RWPE2 (cell line): ENCODE results near the gene APOM.

Experiments used
- ATAC-seq: fragments of 200-7000 bp; cut with Tn5 transposase; 3 replicates; pipeline ENCODE4 v1.9.1; 2021; ENCODE audit warnings: low read depth
- DNase-seq: peaks from one replicate; pipeline ENCODE4 v3.0.0-alpha.2; 2020; ENCODE audit warnings: low spot score
- H3K27ac ChIP-seq: fragments of 450-650 bp; 2 replicates; pipeline ENCODE4 v1.5.1; 2017; ENCODE audit warnings: mild to moderate bottlenecking; ENCODE audit not compliant: poor library complexity, severe bottlenecking
- H3K27me3 ChIP-seq: fragments of 250-450 bp; sonication (Bioruptor Pico); 2 replicates; pipeline ENCODE4 v1.5.1; 2021; ENCODE audit warnings: mild to moderate bottlenecking, moderate library complexity; ENCODE audit not compliant: insufficient read depth, poor library complexity, severe bottlenecking
- H3K36me3 ChIP-seq: fragments of 250-450 bp; sonication (Bioruptor Pico); 2 replicates; pipeline ENCODE4 v1.5.1; 2020; ENCODE audit warnings: low read depth, mild to moderate bottlenecking, moderate library complexity
- H3K4me1 ChIP-seq: fragments of 250-450 bp; sonication (Bioruptor Pico); 2 replicates; pipeline ENCODE4 v1.5.1; 2021; ENCODE audit warnings: mild to moderate bottlenecking, moderate library complexity; ENCODE audit not compliant: insufficient read depth, poor library complexity, severe bottlenecking
- H3K4me3 ChIP-seq: fragments of 250-450 bp; sonication (Bioruptor Pico); 2 replicates; pipeline ENCODE4 v1.5.1; 2021; ENCODE audit warnings: mild to moderate bottlenecking, moderate library complexity; ENCODE audit not compliant: severe bottlenecking
- H3K9me3 ChIP-seq: fragments of 250-450 bp; sonication (Bioruptor Pico); 2 replicates; pipeline ENCODE4 v1.5.1; 2021; ENCODE audit warnings: mild to moderate bottlenecking, moderate library complexity; ENCODE audit not compliant: severe bottlenecking
- TF ChIP-seq, protein P1 (sequence below): fragments of 450-650 bp; IDR thresholded peaks from one replicate; pipeline ENCODE4 v1.5.1; 2017; ENCODE audit warnings: mild to moderate bottlenecking, moderate library complexity; ENCODE audit not compliant: poor library complexity, severe bottlenecking

The APOM gene

GRCh38 chr6:31630177-31630934 lies 25.3 kb upstream of the APOM start:
- TF ChIP-seq, protein P1, sequence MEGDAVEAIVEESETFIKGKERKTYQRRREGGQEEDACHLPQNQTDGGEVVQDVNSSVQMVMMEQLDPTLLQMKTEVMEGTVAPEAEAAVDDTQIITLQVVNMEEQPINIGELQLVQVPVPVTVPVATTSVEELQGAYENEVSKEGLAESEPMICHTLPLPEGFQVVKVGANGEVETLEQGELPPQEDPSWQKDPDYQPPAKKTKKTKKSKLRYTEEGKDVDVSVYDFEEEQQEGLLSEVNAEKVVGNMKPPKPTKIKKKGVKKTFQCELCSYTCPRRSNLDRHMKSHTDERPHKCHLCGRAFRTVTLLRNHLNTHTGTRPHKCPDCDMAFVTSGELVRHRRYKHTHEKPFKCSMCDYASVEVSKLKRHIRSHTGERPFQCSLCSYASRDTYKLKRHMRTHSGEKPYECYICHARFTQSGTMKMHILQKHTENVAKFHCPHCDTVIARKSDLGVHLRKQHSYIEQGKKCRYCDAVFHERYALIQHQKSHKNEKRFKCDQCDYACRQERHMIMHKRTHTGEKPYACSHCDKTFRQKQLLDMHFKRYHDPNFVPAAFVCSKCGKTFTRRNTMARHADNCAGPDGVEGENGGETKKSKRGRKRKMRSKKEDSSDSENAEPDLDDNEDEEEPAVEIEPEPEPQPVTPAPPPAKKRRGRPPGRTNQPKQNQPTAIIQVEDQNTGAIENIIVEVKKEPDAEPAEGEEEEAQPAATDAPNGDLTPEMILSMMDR, result no peak
- Histone ChIP-seq H3K4me3 (no peak overlapping the region), H3K9me3 (no peaks in the 10 kb centered on the region), H3K27ac (no peak overlapping the region), H3K36me3 (peaks cover 99% of the 10 kb centered on the region), H3K27me3 (no peaks in the 10 kb centered on the region), H3K4me1 (no peaks in the 10 kb centered on the region)
- DNase-seq, result no peak
- no peak for ATAC-seq

DNA sequence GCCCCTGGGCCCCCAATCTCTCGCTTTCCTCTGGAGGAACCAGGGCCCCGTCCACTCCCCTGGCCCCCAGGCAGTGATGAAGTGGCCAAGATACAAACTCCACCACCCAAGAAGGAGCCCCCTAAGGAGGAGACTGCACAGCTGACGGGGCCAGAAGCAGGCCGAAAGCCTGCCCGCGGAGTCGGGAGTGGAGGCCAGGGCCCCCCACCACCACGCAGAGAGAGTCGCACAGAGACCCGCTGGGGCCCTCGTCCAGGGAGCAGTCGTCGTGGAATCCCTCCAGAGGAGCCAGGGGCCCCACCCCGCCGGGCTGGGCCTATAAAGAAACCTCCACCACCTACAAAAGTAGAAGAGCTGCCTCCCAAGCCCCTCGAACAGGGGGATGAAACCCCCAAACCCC lies 24.5 kb upstream of the APOM start:
- TF ChIP-seq, protein P1, result no peak
- ATAC-seq (no peak), DNase-seq (no peak)
- H3K4me3 ChIP-seq, result no peak overlapping the region
- no peak overlapping the region for H3K27ac ChIP-seq
- H3K4me1 ChIP-seq, result no peaks in the 10 kb centered on the region
- H3K27me3 ChIP-seq, result no peaks in the 10 kb centered on the region
- H3K36me3 ChIP-seq, result peaks cover 99% of the 10 kb centered on the region
- H3K9me3 ChIP-seq, result no peaks in the 10 kb centered on the region

DNA sequence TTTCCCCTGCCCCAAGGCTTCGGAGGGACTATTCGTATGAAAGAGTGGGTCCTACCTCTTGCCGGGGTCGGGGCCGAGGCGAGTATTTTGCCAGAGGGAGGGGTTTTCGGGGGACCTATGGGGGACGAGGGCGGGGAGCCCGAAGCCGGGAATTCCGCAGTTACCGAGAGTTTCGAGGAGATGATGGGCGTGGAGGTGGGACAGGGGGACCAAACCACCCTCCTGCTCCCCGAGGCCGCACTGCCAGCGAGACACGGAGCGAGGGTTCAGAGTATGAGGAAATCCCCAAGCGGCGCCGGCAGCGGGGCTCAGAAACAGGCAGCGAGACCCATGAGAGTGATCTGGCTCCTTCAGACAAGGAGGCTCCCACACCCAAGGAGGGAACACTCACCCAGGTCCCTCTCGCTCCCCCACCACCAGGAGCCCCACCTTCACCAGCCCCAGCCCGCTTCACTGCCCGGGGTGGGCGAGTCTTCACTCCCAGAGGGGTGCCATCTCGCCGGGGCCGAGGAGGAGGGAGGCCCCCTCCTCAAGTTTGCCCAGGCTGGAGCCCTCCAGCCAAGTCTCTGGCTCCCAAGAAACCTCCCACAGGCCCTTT lies 23.9 kb upstream of the APOM start:
- DNase-seq, result no peak
- no peaks in the 10 kb centered on the region for H3K9me3 ChIP-seq
- H3K27ac ChIP-seq, result no peak overlapping the region
- H3K4me3 ChIP-seq, result no peak overlapping the region
- H3K27me3 ChIP-seq, result no peaks in the 10 kb centered on the region
- H3K4me1 ChIP-seq, result no peaks in the 10 kb centered on the region
- peaks cover 99% of the 10 kb centered on the region for H3K36me3 ChIP-seq
- TF ChIP-seq, protein P1, result no peak
- ATAC-seq, result no peak

DNA sequence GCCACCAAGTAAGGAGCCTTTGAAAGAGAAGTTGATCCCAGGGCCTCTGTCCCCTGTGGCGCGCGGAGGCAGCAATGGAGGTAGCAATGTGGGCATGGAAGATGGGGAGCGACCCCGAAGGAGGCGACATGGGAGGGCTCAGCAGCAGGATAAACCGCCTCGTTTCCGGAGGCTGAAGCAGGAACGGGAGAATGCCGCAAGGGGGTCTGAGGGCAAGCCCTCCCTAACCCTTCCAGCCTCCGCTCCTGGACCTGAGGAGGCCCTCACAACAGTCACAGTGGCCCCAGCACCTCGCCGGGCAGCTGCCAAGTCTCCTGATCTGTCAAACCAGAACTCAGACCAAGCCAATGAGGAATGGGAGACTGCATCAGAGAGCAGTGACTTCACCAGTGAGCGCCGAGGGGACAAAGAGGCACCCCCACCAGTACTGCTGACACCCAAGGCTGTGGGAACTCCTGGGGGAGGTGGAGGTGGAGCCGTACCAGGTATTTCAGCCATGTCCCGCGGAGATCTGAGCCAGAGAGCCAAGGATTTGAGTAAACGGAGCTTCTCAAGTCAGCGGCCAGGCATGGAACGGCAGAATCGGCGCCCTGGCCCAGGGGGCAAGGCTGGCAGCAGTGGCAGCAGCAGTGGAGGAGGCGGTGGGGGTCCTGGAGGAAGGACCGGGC lies 23.3 kb upstream of the APOM start:
- no peak for ATAC-seq

More for the DNA sequence above, 23.3 kb upstream of the APOM start:
- no peak for DNase-seq
- Histone ChIP-seq H3K36me3 (peaks cover 99% of the 10 kb centered on the region), H3K9me3 (no peaks in the 10 kb centered on the region), H3K27ac (no peak overlapping the region), H3K27me3 (no peaks in the 10 kb centered on the region), H3K4me3 (no peak overlapping the region), H3K4me1 (no peaks in the 10 kb centered on the region)
- TF ChIP-seq, protein P1, result no peak
